GM12878 (cell line): ENCODE results near the gene CWF19L2.
"Not testable (repeated sequence)": the region's sequence is repeated elsewhere in the genome, so short reads cannot be mapped to it uniquely, and the experiment has no call there.

Source experiments
- BCL11A ChIP-seq: IDR thresholded peaks from 2 replicates; pipeline ENCODE4 v1.6.1; 2011; ENCODE audit warnings: low read depth, low read length
- BMI1 ChIP-seq: fragments of 450-650 bp; IDR thresholded peaks from 2 replicates; pipeline ENCODE4 v1.6.1; 2016; ENCODE audit warnings: mild to moderate bottlenecking, moderate library complexity, borderline replicate concordance
- CTCF ChIP-seq, 3 experiments: IDR thresholded peaks in 2 of 3; conservative IDR thresholded peaks in 1 of 3; 2 replicates each; pipeline ENCODE4 v1.5.1; 2011; ENCODE audit warnings: low read depth in 3 of 3, low read length in 3 of 3, mild to moderate bottlenecking in 3 of 3, control low read depth in 2 of 3, moderate library complexity in 2 of 3, inconsistent platforms in 1 of 3, mixed read lengths in 1 of 3; ENCODE audit not compliant: control insufficient read depth in 2 of 3, insufficient read depth in 1 of 3; ENCODE audit errors: extremely low read depth in 1 of 3
- HSF1 ChIP-seq: fragments of 150-350 bp; IDR thresholded peaks from 2 replicates; pipeline ENCODE4 v1.6.1; 2014; ENCODE audit warnings: mild to moderate bottlenecking, low read depth, low read length
- PML ChIP-seq: IDR thresholded peaks from 2 replicates; pipeline ENCODE4 v1.6.1; 2012; ENCODE audit warnings: low read length, inconsistent platforms
- RAD21 ChIP-seq: IDR thresholded peaks from 2 replicates; pipeline ENCODE4 v1.6.1; 2011; ENCODE audit warnings: mild to moderate bottlenecking, low read depth, low read length, moderate library complexity; ENCODE audit not compliant: insufficient read depth
- REST ChIP-seq: IDR thresholded peaks from 2 replicates; pipeline ENCODE4 v1.6.1; 2012; ENCODE audit warnings: mild to moderate bottlenecking, low read depth, low read length
- SIN3A ChIP-seq: IDR thresholded peaks from 2 replicates; pipeline ENCODE4 v1.6.1; 2012; ENCODE audit warnings: low read depth, low read length, improper control_type of control experiment
- SP1 ChIP-seq: IDR thresholded peaks from one replicate; pipeline ENCODE4 v1.6.1; 2011; ENCODE audit warnings: low read depth, low read length
- USF2 ChIP-seq: IDR thresholded peaks from 2 replicates; pipeline ENCODE4 v1.6.1; 2011; ENCODE audit warnings: low read depth, low read length, improper control_type of control experiment, borderline replicate concordance
- ZNF274 ChIP-seq: IDR thresholded peaks from one replicate; pipeline ENCODE4 v1.8.0; 2011; ENCODE audit not compliant: insufficient read length, insufficient read depth
- TF ChIP-seq, protein P1 (sequence below): fragments of 450-650 bp; IDR thresholded peaks from 2 replicates; pipeline ENCODE4 v1.6.1; 2017; ENCODE audit warnings: mild to moderate bottlenecking, low read depth, inconsistent platforms; ENCODE audit not compliant: poor library complexity, severe bottlenecking

DNA sequence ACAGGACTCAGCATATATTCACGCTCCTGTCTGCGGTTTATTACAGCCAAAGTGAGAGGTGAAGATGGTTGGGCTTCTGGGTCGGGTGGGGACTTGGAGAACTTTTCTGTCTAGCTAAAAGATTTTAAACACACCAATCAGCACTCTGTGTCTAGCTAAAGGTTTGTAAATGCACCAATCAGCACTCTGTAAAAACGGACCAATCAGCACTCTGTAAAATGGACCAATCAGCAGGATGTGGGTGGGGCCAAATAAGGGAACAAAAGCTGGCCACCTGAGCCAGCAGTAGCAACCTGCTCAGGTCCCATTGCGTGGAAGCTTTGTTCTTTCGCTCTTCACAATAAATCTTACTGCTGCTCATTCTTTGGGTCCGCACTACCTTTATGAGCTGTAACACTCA lies 39.7 kb upstream of the CWF19L2 start:
- TF ChIP-seq CTCF (IDR thresholded peaks at IDR 0.05 in 2 of 3, conservative IDR thresholded peaks at IDR 0.05 in 1 of 3; ENCODE audit: control insufficient read depth in 2 of 3, extremely low read depth in 1 of 3, insufficient read depth in 1 of 3, low read depth in 3 of 3, low read length in 3 of 3); BCL11A; SP1; SIN3A; PML; ZNF274; USF2; BMI1; REST; RAD21; HSF1: not testable (repeated sequence)
- TF ChIP-seq, protein P1, sequence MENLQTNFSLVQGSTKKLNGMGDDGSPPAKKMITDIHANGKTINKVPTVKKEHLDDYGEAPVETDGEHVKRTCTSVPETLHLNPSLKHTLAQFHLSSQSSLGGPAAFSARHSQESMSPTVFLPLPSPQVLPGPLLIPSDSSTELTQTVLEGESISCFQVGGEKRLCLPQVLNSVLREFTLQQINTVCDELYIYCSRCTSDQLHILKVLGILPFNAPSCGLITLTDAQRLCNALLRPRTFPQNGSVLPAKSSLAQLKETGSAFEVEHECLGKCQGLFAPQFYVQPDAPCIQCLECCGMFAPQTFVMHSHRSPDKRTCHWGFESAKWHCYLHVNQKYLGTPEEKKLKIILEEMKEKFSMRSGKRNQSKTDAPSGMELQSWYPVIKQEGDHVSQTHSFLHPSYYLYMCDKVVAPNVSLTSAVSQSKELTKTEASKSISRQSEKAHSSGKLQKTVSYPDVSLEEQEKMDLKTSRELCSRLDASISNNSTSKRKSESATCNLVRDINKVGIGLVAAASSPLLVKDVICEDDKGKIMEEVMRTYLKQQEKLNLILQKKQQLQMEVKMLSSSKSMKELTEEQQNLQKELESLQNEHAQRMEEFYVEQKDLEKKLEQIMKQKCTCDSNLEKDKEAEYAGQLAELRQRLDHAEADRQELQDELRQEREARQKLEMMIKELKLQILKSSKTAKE = not testable (repeated sequence)
